ENCODE results near the gene PAFAH1B1.
"Not testable (repeated sequence)": the region's sequence is repeated elsewhere in the genome, so short reads cannot be mapped to it uniquely, and the experiment has no call there.

PAFAH1B1 gene

DNA sequence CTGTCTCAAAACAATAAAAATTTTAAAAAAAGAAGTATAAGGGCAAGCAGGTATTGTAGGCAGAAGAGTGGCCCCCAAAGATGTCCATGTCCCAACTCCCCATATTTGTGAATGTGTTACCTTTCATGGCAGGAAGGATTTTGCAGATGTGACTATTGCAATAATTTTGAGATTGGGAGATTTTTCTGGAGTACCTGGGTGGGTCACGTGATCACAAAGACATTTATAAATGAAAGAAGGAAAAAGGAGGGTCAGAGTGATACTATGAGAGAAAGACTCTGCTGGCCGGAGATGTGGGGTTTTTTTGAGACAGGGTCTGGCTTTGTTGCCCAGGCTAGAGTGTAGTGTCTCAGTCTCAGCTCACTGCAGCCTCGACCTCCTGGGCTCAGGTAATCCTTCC is 27.4 kb upstream of the PAFAH1B1 start:
- ChIA-PET POLR2A (no interaction called here), CTCF (no interaction called here)
- TF ChIP-seq, protein P1, sequence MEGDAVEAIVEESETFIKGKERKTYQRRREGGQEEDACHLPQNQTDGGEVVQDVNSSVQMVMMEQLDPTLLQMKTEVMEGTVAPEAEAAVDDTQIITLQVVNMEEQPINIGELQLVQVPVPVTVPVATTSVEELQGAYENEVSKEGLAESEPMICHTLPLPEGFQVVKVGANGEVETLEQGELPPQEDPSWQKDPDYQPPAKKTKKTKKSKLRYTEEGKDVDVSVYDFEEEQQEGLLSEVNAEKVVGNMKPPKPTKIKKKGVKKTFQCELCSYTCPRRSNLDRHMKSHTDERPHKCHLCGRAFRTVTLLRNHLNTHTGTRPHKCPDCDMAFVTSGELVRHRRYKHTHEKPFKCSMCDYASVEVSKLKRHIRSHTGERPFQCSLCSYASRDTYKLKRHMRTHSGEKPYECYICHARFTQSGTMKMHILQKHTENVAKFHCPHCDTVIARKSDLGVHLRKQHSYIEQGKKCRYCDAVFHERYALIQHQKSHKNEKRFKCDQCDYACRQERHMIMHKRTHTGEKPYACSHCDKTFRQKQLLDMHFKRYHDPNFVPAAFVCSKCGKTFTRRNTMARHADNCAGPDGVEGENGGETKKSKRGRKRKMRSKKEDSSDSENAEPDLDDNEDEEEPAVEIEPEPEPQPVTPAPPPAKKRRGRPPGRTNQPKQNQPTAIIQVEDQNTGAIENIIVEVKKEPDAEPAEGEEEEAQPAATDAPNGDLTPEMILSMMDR (IDR thresholded peaks at IDR 0.05; ENCODE audit: insufficient read depth, low read length, missing control alignments): no peak
- no peak for DNase-seq (ENCODE audit: low read depth, low spot score)
- H3K4me3 ChIP-seq (ENCODE audit: low read depth, low read length): no peak overlapping the region

DNA sequence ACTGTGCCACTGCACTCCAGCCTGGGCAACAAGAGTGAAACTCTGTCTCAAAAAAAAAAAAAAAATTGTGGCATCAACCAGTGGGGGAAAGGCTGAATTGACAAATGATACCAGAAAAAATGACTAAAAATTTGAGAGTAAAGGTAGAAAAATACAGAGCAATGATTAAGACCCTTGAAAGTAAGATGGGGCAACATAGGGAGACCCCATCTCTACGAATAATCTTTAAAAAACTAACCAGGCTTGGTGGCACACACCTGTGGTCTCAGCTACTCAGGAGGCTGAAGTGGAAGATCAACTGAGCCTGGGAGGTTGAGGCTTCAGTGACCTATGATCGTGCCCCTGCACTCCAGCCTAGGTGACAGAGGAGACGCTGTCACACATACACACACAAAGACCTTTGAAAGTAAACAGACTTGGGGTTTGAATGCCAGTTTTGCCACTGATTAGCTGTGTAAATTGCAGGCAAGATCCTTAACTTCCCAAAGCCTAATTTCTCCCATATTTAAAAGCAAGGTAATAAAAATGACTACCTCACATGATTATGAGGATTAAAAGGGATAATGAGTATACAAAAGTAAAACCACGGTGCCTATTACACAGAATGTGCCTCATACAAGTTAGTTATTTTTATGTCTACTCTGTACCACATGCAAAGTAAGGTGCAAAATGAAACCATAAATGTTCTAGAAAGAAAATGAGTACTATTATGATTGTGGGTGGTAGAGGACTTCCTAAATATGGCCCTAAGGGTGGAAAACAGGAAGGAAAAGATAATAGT is 21.7 kb upstream of the PAFAH1B1 start:
- no peak overlapping the region for H3K4me3 ChIP-seq (ENCODE audit: low read depth, low read length)
- CTCF ChIA-PET: interaction anchor here (0.6 to 0.9 kb wide), 3 partner anchors 9 to 99 kb away, joined by 3 to 4 read pairs (median 4); no protein-coding TSS in a partner anchor
- DNase-seq (ENCODE audit: low read depth, low spot score): no peak
- TF ChIP-seq, protein P1 (IDR thresholded peaks at IDR 0.05; ENCODE audit: insufficient read depth, low read length, missing control alignments): no peak
- POLR2A ChIA-PET: no interaction called here

DNA sequence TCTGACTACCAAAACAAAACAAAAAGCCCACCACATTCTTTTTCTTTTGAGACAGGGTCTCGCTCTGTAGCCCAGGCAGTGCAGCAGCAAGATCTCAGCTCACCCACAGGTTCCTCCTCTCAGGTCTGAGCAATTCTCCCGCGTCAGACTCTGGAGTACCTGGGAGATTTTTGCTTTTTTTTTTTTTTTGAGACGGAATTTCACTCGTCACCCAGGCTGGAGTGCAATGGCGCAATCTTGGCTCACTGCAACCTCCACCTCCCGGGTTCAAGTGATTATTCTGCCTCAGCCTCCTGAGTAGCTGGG is 21.2 kb upstream of the PAFAH1B1 start:
- DNase-seq (ENCODE audit: low read depth, low spot score); POLR2A ChIA-PET; H3K4me3 ChIP-seq (ENCODE audit: low read depth, low read length); CTCF ChIA-PET: not testable (repeated sequence)

DNA sequence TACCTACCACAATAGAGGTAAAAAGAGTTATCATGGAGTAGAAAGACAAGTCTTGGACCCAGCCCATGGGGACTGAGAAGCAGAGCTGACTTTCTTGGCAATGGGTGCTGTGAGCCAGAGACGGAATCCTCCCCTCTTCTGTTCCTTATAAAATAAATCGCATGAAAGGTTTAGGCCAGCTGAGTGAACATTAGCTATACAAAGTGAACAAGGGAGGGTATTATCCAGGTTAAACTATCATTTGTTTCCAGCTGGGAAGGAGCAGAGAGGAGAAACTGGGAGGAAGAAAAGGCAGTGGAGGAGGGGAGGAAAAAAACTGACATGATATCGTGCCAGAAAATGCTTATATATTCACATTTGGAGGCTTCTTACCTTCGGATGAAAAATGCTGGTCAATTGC is 13.3 kb upstream of the PAFAH1B1 start:
- ChIA-PET CTCF (interaction anchor here (1.2 to 1.5 kb wide), 2 partner anchors 9 to 12 kb away, joined by 3 to 4 read pairs; no protein-coding TSS in a partner anchor), POLR2A (no interaction called here)
- DNase-seq (ENCODE audit: low read depth, low spot score): no peak
- TF ChIP-seq, protein P1 (IDR thresholded peaks at IDR 0.05; ENCODE audit: insufficient read depth, low read length, missing control alignments): no peak
- no peak overlapping the region for H3K4me3 ChIP-seq (ENCODE audit: low read depth, low read length)

DNA sequence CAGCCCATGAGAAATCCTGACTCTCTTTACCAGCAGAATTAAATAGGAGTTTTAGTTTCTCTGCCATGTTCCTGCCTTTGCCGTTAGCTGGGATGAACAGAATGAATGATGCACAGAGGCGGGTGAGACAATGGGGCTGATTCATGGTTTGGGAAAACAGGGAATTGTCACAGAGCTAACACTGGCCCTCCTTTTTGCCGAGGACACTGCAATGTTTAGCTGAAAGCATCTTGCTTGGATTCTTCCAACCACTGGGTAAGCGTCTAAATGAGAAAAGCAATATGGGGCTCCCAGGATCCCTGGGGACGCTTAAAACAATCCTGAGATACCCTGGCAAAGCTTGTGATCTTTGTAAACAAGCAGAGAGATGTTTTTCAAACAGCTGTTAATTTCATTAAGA is 12.8 kb upstream of the PAFAH1B1 start:
- POLR2A ChIA-PET: no interaction called here
- TF ChIP-seq, protein P1 (IDR thresholded peaks at IDR 0.05; ENCODE audit: insufficient read depth, low read length, missing control alignments): no peak
- H3K4me3 ChIP-seq (ENCODE audit: low read depth, low read length): no peak overlapping the region
- CTCF ChIA-PET: interaction anchor here (1.2 to 1.5 kb wide), 2 partner anchors 10 to 12 kb away, joined by 3 to 4 read pairs; no protein-coding TSS in a partner anchor
- no peak for DNase-seq (ENCODE audit: low read depth, low spot score)

DNA sequence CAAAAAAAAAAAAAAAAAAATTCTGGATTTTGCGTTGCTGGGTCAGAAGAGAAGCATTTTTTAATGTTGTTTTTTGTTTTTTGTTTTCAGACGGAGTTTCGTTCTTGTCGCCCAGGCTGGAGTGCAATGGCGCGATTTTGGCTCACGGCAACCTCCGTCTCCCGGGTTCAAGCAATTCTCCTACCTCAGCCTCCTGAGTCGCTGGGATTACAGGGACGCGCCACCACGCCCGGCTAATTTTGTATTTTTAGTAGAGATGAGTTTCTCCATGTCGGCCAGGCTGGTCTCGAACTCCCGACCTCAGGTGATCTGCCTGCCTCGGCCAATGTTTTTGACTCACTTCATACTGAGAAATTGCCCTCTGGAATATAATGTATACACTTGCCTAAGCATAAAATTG is 11.0 kb upstream of the PAFAH1B1 start:
- ChIA-PET POLR2A (no interaction called here), CTCF (no interaction called here)
- TF ChIP-seq, protein P1 (IDR thresholded peaks at IDR 0.05; ENCODE audit: insufficient read depth, low read length, missing control alignments): no peak
- no peak overlapping the region for H3K4me3 ChIP-seq (ENCODE audit: low read depth, low read length)
- no peak for DNase-seq (ENCODE audit: low read depth, low spot score)
